Measurements from ENCODE around the gene ZFP69. TPM values are rescaled to one million over a fixed set of nuclear protein-coding genes. Genes with fewer than 3 reads are reported as not detected.

ZFP69 gene
- total RNA-seq, 1 experiment from 2014 or later = not detected

DNA sequence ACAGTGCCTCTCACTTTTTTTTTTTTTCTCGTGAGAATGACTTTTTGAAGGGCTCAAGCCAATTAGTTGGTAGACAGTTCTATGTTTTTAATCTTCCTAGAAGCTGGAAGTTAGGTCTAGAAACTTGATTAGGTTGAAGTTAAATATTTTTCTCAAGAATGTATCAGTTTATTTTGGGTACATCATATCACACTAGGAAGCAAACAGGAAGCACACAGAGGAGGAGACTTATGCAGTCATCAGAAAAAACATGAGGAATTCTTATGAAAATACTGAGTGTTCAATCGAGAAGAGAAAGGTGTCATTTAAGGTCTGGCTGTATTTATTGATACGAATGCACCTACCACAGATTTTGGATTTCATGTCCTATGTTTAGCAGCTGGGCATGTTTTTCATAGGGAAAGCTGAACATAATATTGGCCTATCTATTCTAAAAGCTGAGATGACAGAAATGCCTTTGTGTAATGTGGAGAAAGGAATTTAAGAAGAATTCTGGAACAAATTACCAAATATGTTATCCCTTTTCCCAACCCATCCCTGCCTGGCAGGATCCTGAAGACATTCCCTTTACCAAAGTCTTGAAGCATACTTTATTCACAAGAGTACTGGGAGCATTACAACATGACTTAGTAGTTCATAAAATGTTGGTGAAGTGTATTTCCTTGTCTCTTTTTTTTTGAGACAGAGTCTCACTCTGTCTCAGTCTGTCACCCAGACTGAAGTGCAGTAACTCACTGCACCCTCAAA lies 44.3 kb upstream of the ZFP69 start:
- Histone ChIP-seq H3K27ac (ENCODE audit: low read depth, low read length) (no peak overlapping the region), H2AFZ (ENCODE audit: low read depth, low read length, poor library complexity, severe bottlenecking) (no peak overlapping the region), H3K9ac (ENCODE audit: low read length) (no peak overlapping the region), H3K9me3 (ENCODE audit: control insufficient read depth in 1 of 2, insufficient read depth in 1 of 2, low read depth in 1 of 2, low read length in 2 of 2) (0 out of 4 replicates have a peak, but pooled peaks cover 0 to 3% of the 10 kb centered on the region in 2 experiments), H3K79me2 (ENCODE audit: insufficient read depth, low read length) (no peaks in the 10 kb centered on the region), H4K20me1 (ENCODE audit: insufficient read depth) (no peaks in the 10 kb centered on the region), H3K4me2 (ENCODE audit: low read length) (no peak overlapping the region), H3K9me2 (ENCODE audit: insufficient read depth) (no peaks in the 10 kb centered on the region), H3K27me3 (ENCODE audit: insufficient read depth, low read length) (no peaks in the 10 kb centered on the region), H3K36me3 (ENCODE audit: control insufficient read depth in 1 of 2, insufficient read depth in 2 of 2, low read length in 2 of 2) (no peaks in the 10 kb centered on the region), H3K4me1 (ENCODE audit: control insufficient read depth in 1 of 2, insufficient read depth in 2 of 2, low read length in 2 of 2) (no peaks in the 10 kb centered on the region), H3K4me3 (replicated peaks in 1 of 2; ENCODE audit: low read depth in 1 of 2, low read length in 2 of 2) (no peak overlapping the region)
- CTCF ChIA-PET = no interaction called here
- BruUV-seq (replicated peaks) = no TSS peak
- RAD21 ChIA-PET (ENCODE audit: low non-redundant PET in 1 of 2, low total read pairs in 2 of 2, uncharacterized antibody in 2 of 2, unreplicated experiment in 2 of 2) = no interaction called here
- DNase-seq (ENCODE audit: low read depth, low spot score) = no peak
- ATAC-seq = no peak
- TF ChIP-seq EZH2 (IDR thresholded peaks at IDR 0.05) (no peak), SP1 (IDR thresholded peaks at IDR 0.05; ENCODE audit: low read depth) (no peak), YY1 (IDR thresholded peaks at IDR 0.05; ENCODE audit: extremely low read depth, insufficient replicate concordance, low read depth, low read length) (no peak), EGR1 (IDR thresholded peaks at IDR 0.05; ENCODE audit: low read depth) (no peak), CBX3 (IDR thresholded peaks at IDR 0.05; ENCODE audit: low read depth) (no peak), ZNF274 (IDR thresholded peaks at IDR 0.05; ENCODE audit: low read depth, low read length) (no peak), POLR2AphosphoS5 (IDR thresholded peaks at IDR 0.05; ENCODE audit: low read depth, low read length) (no peak), ZFX (IDR thresholded peaks at IDR 0.05) (no peak), MAX (IDR thresholded peaks at IDR 0.05) (no peak), SRF (IDR thresholded peaks at IDR 0.05; ENCODE audit: low read depth) (no peak), EZH2phosphoT487 (IDR thresholded peaks at IDR 0.05; ENCODE audit: borderline replicate concordance) (no peak), JUND (IDR thresholded peaks at IDR 0.05) (no peak), ELF1 (IDR thresholded peaks at IDR 0.05; ENCODE audit: borderline replicate concordance, low read depth) (no peak)
- TF ChIP-seq, protein P1, sequence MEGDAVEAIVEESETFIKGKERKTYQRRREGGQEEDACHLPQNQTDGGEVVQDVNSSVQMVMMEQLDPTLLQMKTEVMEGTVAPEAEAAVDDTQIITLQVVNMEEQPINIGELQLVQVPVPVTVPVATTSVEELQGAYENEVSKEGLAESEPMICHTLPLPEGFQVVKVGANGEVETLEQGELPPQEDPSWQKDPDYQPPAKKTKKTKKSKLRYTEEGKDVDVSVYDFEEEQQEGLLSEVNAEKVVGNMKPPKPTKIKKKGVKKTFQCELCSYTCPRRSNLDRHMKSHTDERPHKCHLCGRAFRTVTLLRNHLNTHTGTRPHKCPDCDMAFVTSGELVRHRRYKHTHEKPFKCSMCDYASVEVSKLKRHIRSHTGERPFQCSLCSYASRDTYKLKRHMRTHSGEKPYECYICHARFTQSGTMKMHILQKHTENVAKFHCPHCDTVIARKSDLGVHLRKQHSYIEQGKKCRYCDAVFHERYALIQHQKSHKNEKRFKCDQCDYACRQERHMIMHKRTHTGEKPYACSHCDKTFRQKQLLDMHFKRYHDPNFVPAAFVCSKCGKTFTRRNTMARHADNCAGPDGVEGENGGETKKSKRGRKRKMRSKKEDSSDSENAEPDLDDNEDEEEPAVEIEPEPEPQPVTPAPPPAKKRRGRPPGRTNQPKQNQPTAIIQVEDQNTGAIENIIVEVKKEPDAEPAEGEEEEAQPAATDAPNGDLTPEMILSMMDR (IDR thresholded peaks at IDR 0.05 in 2 of 3, conservative IDR thresholded peaks at IDR 0.05 in 1 of 3; ENCODE audit: borderline replicate concordance in 1 of 3, insufficient read depth in 1 of 3, low read depth in 2 of 3, low read length in 2 of 3) = no peak
- TF ChIP-seq, protein P2, sequence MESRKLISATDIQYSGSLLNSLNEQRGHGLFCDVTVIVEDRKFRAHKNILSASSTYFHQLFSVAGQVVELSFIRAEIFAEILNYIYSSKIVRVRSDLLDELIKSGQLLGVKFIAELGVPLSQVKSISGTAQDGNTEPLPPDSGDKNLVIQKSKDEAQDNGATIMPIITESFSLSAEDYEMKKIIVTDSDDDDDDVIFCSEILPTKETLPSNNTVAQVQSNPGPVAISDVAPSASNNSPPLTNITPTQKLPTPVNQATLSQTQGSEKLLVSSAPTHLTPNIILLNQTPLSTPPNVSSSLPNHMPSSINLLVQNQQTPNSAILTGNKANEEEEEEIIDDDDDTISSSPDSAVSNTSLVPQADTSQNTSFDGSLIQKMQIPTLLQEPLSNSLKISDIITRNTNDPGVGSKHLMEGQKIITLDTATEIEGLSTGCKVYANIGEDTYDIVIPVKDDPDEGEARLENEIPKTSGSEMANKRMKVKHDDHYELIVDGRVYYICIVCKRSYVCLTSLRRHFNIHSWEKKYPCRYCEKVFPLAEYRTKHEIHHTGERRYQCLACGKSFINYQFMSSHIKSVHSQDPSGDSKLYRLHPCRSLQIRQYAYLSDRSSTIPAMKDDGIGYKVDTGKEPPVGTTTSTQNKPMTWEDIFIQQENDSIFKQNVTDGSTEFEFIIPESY (IDR thresholded peaks at IDR 0.05; ENCODE audit: extremely low read depth, insufficient replicate concordance, low read length) = no peak
- POLR2A ChIA-PET = no interaction called here
- intact Hi-C loops (cut with micrococcal nuclease) = no loop called here
